A673 (cell line): Measurements from ENCODE around the gene BANK1.

Source experiments
- CTCF ChIP-seq: fragments of 300-800, 200-600 bp; sonication (generic); conservative IDR thresholded peaks from 2 replicates; pipeline ENCODE4 v1.5.1; 2017; ENCODE audit warnings: low read depth, mild to moderate bottlenecking, antibody characterized with exemption, low read length, moderate library complexity, mixed read lengths
- EZH2 ChIP-seq: fragments of 200-600 bp; sonication (generic); IDR thresholded peaks from 2 replicates; pipeline ENCODE4 v1.6.1; 2017; ENCODE audit warnings: borderline replicate concordance, low read depth, mild to moderate bottlenecking, mixed read lengths, antibody characterized with exemption, low read length; ENCODE audit not compliant: poor library complexity, severe bottlenecking

- TF ChIP-seq CTCF (no peak), EZH2 (no peak)
Measured at GRCh38 chr4:101911616-101912015, 121.1 kb downstream of the BANK1 start.
